Stomach (tissue), 9 donors: ENCODE data around the gene PDK2. TPM values are rescaled to one million over a fixed set of nuclear protein-coding genes. Genes with fewer than 3 reads are reported as not detected.
A peak's percentile ranks its signal among the peaks of the same experiment; 100 is the strongest.

Experiments
- DNase-seq, 2 donors: peaks; one replicate each; pipeline versions ENCODE4 v3.0.0 to v3.0.0-alpha.2; 2013 to 2019
- H3K27ac ChIP-seq, 5 donors: fragments of 200-600 bp in 4 of 5; sonication (generic) in 4 of 5; one replicate each; pipeline ENCODE4 v1.5.1; 2013 to 2019; ENCODE audit warnings: mild to moderate bottlenecking in 1 of 5, moderate library complexity in 1 of 5
- H3K27me3 ChIP-seq, 3 donors: fragments of 200-600 bp; sonication (generic); one replicate each; pipeline ENCODE4 v1.5.1; 2017 to 2019; ENCODE audit warnings: mixed run types in 1 of 3
- H3K36me3 ChIP-seq, 4 donors: fragments of 200-600 bp; sonication (generic); 1 replicate in 3 of 4; 2 replicates in 1 of 4; pipeline ENCODE4 v1.5.1; 2016 to 2019
- H3K4me1 ChIP-seq, 4 donors: fragments of 200-600 bp; sonication (generic); one replicate each; pipeline ENCODE4 v1.5.1; 2016 to 2019
- H3K4me3 ChIP-seq, 4 donors: fragments of 200-600 bp; sonication (generic) in 3 of 4; one replicate each; pipeline ENCODE4 v1.5.1; 2016 to 2019; ENCODE audit warnings: mild to moderate bottlenecking in 1 of 4
- H3K9me3 ChIP-seq, 4 donors: fragments of 200-600 bp; sonication (generic); one replicate each; pipeline ENCODE4 v1.5.1; 2016 to 2019
- EP300 ChIP-seq: sonication (generic); formaldehyde crosslinking; IDR thresholded peaks from one replicate; pipeline ENCODE4 v1.6.1; 2017; ENCODE audit warnings: antibody characterized with exemption
- POLR2A ChIP-seq, 4 donors: fragments of 450-650 bp; IDR thresholded peaks; one replicate each; pipeline ENCODE4 v1.6.1; 2016; ENCODE audit warnings: antibody characterized with exemption in 4 of 4, control low read depth in 2 of 4, mild to moderate bottlenecking in 1 of 4, moderate library complexity in 1 of 4
- POLR2AphosphoS5 ChIP-seq, 3 donors: sonication (generic); formaldehyde crosslinking; IDR thresholded peaks; one replicate each; pipeline ENCODE4 v1.6.1; 2016; ENCODE audit warnings: antibody characterized with exemption in 3 of 3
- WGBS, 5 donors: extraction: QIAGEN DNeasy Blood & Tissue Kit in 3 of 5; methylation state at CpG; one replicate each; pipeline versions ENCODE4 v1.1.5 to v1.1.7; 2013 to 2018; 5-methylcytosine and 5-hydroxymethylcytosine counted together
- intact Hi-C: fragments of 100-400 bp; cut with DNase I; formaldehyde crosslinking; loops from one replicate; pipeline ENCODE4 v1.15.1; 2023; ENCODE audit warnings: low total_unique reads
- polyA plus RNA-seq, 3 donors: library from polyadenylated mRNA; stranded (reverse); fragments of 200-250 nt; gene quantifications; one replicate each; pipeline ENCODE4 v1.2.3, GENCODE V29; 2013
- total RNA-seq, 5 donors: library from RNA; depleted of rRNA; stranded (reverse); fragments of >200 nt; gene quantifications; one replicate each; pipeline versions ENCODE4 v1.1.0 to v1.2.3, GENCODE V29; 2014 to 2016
- TF ChIP-seq, protein P1 (sequence below), 7 experiments: fragments of 450-650 bp in 4 of 7; fragments of 200-600 bp in 3 of 7; sonication (generic) in 3 of 7; IDR thresholded peaks; one replicate each; pipeline ENCODE4 v1.5.1; 2016 to 2019; ENCODE audit warnings: antibody characterized with exemption in 7 of 7, control low read depth in 2 of 7, mild to moderate bottlenecking in 1 of 7
- donor health status: healthy with polysubstance abuse.
- donor health status: Bipolar disorder and iron deficiency.
- donor health status: healthy.

The PDK2 gene
- total and polyA plus RNA-seq, 8 donors, result 4.6 to 255 (median 20.4) TPM

DNA sequence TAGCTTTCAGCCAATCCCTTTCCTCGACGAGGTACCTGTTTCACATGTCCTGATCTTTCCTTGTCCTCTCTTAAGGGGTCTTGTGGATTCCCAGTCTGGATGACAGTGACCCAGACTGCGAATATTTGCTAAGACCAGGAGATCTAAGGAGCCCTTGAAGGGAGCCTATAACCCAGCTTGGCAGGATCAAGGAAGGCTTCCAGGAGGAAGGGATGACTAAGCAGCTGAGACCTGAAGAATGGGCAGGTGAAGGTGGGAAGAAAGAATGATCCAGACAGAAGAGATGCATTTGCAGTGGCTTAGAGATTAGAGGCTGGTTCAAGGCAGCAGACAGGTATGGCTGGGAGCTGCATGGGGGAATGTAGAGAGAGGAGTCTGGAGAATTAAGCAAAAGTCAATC is 1.9 kb upstream of the PDK2 start:
- Histone ChIP-seq H3K36me3 (peaks cover 28 to 45% (median 35%) of the 10 kb centered on the region in 4 donors), H3K27ac (no peak overlapping the region), H3K4me3 (no peak overlapping the region), H3K27me3 (no peaks in the 10 kb centered on the region), H3K9me3 (no peaks in the 10 kb centered on the region), H3K4me1 (peaks cover 13 to 37% (median 24%) of the 10 kb centered on the region in 4 donors)
- TF ChIP-seq, protein P1, sequence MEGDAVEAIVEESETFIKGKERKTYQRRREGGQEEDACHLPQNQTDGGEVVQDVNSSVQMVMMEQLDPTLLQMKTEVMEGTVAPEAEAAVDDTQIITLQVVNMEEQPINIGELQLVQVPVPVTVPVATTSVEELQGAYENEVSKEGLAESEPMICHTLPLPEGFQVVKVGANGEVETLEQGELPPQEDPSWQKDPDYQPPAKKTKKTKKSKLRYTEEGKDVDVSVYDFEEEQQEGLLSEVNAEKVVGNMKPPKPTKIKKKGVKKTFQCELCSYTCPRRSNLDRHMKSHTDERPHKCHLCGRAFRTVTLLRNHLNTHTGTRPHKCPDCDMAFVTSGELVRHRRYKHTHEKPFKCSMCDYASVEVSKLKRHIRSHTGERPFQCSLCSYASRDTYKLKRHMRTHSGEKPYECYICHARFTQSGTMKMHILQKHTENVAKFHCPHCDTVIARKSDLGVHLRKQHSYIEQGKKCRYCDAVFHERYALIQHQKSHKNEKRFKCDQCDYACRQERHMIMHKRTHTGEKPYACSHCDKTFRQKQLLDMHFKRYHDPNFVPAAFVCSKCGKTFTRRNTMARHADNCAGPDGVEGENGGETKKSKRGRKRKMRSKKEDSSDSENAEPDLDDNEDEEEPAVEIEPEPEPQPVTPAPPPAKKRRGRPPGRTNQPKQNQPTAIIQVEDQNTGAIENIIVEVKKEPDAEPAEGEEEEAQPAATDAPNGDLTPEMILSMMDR (IDR thresholded peaks at IDR 0.05), result no peak
- intact Hi-C loops, result no loop called here
- DNase-seq, result no peak
- 70 to 86% (median 81%) methylated on average over 3 of the region's 3 CpGs for WGBS, 5 donors

DNA sequence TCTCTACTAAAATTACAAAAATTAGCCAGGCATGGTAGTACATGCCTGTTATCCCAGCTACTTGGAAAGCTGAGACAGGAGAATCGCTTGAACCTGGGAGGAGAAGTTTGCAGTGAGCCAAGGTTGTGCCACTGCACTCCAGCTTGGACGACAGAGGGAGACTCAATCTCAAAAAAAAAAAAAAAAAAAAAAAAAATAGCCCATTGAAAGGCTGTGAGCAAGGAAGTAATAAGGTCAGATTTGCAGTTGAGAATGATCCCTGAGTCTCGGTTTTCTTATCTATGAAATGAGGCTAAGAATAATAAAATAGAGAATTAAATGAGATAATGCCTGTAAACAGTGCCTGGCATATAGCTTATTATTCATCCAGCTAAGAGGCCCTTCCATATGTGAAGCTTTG is 1.3 kb upstream of the PDK2 start:
- Histone ChIP-seq H3K9me3 (no peaks in the 10 kb centered on the region), H3K27me3 (no peaks in the 10 kb centered on the region), H3K4me1 (peaks cover 13 to 42% (median 25%) of the 10 kb centered on the region in 4 donors), H3K27ac (peak overlapping the region in 3 of 5 donors; percentile 88 to 92 (median 89)), H3K36me3 (peaks cover 23 to 45% (median 35%) of the 10 kb centered on the region in 4 donors), H3K4me3 (no peak overlapping the region)
- intact Hi-C loops, result no loop called here
- 24 to 33% (median 29%) methylated on average over 3 of the region's 3 CpGs for WGBS, 5 donors
- TF ChIP-seq, protein P1 (IDR thresholded peaks at IDR 0.05), result no peak
- TF ChIP-seq POLR2A (IDR thresholded peaks at IDR 0.05) (no peak), EP300 (no peak), POLR2AphosphoS5 (IDR thresholded peaks at IDR 0.05) (no peak)
- DNase-seq, result no peak

DNA sequence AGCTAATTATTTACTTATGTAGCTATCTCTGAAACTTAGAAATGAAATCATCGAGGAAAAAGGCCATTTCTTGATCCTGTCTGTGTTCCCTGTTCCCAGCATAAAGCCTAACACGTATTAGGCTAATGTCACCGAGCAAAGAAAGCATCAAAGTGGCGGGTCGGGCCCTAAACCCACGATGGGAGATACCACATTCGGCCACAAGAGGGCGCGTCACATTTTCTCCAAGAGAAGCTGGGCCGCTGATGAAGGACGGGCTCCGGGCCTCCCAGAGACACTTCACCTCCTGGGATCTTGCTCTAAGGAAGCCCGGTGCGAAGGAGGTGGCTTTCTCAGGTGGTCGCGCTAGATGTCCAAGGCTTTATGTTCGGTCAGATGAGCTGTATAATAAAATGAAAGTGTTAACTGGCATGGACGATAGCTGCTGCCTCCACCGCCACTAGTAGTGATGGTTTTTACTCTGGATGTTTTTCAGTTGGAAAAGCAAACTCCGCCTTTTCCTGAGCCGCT is 853 bp upstream of the PDK2 start:
- Histone ChIP-seq H3K4me1 (peaks cover 13 to 47% (median 30%) of the 10 kb centered on the region in 4 donors), H3K27ac (peak overlapping the region; percentile 63 to 92 (median 88)), H3K36me3 (peaks cover 24 to 45% (median 35%) of the 10 kb centered on the region in 4 donors), H3K27me3 (no peaks in the 10 kb centered on the region), H3K9me3 (no peaks in the 10 kb centered on the region), H3K4me3 (peak overlapping the region; percentile 71 to 99 (median 86))
- 0 to 1% (median 0%) methylated on average over 21 of the region's 21 CpGs for WGBS, 5 donors
- DNase-seq, result peak; percentile 95 to 96
- intact Hi-C loops, result no loop called here
- peak; percentile 24 to 51 (median 27) for TF ChIP-seq POLR2AphosphoS5 (IDR thresholded peaks at IDR 0.05)
- no peak for TF ChIP-seq EP300
- TF ChIP-seq, protein P1 (IDR thresholded peaks at IDR 0.05), result peak in 6 of 7 experiments; percentile 43 to 97 (median 94)
- no peak for TF ChIP-seq POLR2A (IDR thresholded peaks at IDR 0.05)

DNA sequence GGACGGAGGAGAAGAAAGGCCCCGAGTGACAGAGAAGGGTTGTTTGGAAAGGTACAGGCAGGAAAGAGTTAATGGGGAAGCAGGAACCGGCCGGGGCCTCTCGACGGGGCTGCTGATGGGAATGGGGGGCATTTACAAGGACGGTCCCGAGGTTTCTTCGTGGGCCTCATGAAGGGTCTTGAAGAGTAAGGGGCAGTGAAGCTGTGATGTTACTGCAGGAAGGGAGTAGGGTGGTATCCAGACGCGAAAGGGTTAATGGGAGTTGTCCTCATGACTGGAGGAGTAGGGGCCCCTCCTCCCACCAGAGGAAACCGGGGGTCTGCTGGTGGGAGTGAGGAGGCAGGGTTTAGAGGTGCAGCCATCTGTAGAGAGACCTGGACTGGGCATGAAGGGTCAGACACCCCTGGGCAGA is 481 bp downstream of the PDK2 start:
- WGBS, 5 donors, result 0 to 2% (median 1%) methylated on average over 12 of the region's 12 CpGs
- H3K27me3 ChIP-seq, result no peaks in the 10 kb centered on the region
- DNase-seq, result peak in 1 of 2 donors; percentile 72
- no peaks in the 10 kb centered on the region for H3K9me3 ChIP-seq
- H3K27ac ChIP-seq, result peak overlapping the region; percentile 82 to 92 (median 88)
- no peak for TF ChIP-seq POLR2A (IDR thresholded peaks at IDR 0.05)
- TF ChIP-seq EP300, result no peak
- TF ChIP-seq POLR2AphosphoS5 (IDR thresholded peaks at IDR 0.05), result no peak
- TF ChIP-seq, protein P1 (IDR thresholded peaks at IDR 0.05), result no peak
- peaks cover 18 to 60% (median 40%) of the 10 kb centered on the region in 4 donors for H3K4me1 ChIP-seq
- peaks cover 13 to 44% (median 31%) of the 10 kb centered on the region in 4 donors for H3K36me3 ChIP-seq
- H3K4me3 ChIP-seq, result peak overlapping the region; percentile 71 to 99 (median 86)
- intact Hi-C loops, result no loop called here
